ENCODE data around the gene KCNIP4.

KCNIP4 gene

DNA sequence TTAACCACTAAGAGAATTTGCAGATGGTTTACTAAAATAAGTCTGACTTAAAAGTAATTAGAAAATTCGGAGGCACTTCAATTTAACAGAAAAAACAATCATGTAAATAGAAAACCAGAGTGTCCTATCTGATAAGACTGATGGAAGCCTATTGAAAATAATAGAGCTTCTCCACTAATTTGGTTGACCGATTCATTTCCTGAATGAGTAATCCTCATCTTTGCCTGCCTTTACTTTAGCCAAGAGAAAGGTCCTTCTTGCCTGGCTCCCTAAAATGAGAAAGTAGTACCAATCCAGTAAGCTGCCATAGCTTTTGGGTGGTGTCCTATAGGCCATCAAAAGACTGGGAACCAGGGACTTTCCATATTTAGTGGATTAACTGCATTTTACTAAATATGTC is 48.4 kb downstream of the KCNIP4 start:
- no peak for DNase-seq (ENCODE audit: low read depth)

DNA sequence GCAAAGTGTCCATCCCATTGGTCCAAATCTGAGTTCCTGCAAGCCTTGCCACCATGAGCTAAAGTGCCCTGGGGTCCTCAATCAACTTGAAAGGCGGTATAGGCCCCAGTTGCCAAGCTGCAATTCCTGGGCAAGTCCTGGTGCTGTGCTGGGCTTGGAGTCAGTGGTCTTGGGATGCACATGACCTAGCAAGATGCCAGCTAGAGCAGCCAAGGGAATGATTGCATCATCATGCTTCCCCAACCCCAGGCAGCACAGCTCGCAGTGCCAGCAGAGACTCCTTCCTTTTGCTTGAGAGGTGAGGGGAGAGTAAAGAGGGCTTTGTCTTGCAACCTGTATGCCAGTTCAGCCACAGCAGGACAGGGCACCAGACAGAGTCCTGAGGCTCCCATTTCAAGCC is 50.5 kb downstream of the KCNIP4 start:
- DNase-seq (ENCODE audit: low read depth): no peak

DNA sequence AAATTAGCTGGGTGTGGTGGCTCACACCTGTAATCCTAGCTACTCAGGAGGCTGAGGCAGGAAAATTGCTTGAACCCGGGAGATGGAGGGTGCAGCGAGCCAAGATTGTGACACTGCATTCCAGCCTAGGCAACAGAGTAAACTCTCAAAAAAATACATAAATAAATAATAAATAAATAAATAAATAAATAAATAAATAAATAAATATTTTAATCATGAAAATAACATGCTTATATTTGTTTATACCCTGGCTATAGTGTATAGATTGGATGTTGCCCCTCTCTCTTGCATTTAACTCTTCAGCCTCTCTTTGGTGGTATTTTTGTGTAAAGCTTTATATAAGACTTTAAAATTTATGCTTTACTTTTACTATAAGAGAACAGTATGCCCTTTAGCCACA is 51.8 kb downstream of the KCNIP4 start:
- DNase-seq (ENCODE audit: low read depth): no peak

DNA sequence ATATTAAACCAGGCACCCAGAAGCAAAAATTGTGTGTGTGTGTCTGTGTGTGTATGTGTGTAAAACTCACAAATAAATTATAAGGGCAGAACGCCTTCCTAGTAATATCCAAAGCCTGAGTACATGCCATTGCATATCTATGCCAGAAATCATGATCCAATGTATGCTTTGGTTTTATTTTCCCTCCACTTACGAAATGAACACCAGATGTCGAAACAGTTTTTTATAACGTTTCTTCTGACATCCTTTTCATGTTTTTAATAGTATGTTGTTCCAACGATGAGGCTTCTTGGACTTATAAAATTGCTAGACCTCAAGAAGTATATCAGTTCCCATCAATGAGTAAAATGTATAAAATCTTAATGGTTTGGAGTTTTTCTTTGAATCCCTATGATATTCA is 55.4 kb downstream of the KCNIP4 start:
- no peak for DNase-seq (ENCODE audit: low read depth)

DNA sequence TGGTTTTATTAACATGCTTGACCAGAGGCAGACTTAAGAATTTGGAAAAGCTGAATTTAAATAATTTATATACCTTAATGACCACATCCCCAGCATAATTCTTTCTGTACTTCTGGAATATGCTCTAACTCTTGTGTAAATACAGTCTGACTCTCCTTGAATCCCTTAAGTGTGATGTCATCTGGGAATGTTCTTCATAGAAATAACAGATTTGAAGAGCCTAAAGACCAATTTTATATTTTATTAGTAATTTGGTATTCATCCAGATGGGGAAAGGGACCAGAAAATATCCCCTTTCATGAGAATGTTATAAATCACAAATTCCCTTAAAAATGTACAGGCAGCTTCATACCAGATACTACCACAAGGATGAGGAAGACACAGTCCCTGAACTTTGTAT is 58.3 kb downstream of the KCNIP4 start:
- DNase-seq (ENCODE audit: low read depth): no peak

DNA sequence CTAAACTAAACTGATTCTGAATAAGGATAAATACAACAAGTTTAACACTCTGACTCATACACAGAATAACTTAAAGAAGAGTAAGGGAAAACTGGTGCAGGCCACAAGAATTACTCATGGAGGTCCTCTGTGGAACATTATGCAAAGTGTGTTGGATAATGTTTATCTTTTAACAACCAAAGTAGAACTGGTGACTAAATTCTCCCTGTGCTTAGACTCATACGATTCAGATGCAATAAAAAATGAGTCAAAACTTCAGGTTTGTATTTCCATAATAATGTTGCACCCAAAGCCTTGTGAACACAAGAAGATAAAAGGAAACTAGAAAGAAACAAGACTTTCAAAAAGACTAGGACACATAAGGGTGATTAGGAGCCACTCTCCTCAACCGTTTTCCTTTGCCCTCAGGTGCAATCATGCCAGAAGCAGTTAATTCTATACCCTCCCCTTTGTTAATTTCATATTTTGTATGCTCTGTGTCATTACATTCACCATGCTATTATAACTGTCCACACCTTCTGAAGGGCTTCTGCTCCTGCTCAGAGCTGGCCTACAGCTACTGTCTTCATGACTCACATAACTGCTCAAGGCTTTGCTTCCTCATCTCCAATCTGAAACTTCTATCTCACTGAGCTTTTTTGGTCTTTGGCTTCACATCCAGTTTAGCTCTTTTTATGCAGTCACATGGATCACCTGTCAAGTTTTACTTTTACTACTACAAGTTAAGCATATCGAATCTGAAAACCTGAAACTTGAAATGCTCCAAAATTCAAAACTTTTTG is 60.2 kb downstream of the KCNIP4 start:
- no peak for DNase-seq (ENCODE audit: low read depth)

DNA sequence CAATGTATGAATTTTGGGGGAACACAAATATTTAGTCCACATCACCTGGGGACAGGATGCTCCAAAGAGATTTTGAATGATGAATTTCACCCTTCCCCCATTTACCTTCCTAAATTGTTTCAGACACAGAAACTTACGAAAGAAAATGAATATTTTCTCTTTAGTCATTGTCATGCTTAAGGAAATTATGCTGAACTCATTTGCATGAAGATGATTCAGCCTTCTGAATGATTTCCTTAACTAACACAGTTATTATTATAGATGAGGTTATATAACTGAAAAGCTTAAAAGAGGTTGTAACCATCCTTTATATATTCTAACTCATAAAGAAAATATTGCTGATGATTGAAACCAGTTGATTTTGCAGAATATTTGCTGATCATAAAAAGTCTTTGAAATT is 61.1 kb downstream of the KCNIP4 start:
- DNase-seq (ENCODE audit: low read depth): no peak

DNA sequence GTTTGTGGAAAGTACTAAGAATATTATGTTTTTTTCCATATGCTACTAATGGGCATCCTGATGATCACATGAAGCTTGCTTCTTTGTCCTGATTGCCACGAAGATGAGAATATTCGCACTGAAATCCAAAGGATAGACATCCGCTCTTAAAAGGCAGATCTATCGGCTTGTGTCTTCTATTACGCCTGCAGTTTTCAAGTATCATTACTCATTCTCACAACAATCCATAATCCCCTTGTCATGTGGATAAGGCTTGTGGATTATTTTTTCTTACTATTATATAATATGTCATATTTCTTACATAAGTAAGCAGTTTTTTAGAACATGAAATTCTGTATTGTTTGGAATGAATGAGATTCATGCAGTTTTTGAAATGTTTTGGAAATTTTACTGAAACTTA is 62.8 kb downstream of the KCNIP4 start:
- DNase-seq (ENCODE audit: low read depth): no peak

DNA sequence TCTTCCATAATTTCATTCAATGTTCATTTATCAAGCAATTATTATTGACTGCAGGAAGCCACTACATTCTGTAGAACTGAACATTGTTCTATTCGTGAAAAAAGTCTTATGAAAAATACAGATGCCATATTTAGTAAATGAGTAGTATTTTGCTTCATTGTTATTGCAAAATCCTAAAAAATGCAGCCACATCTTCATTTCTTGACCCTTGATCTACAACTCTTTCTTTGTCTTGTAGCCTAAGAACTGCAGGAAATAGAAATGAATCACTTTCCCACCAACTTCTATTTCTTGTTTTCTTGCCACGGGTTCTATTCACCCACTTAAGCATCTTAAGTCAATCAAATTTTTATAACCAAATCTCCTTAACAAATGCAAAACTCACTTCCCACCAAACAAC is 63.3 kb downstream of the KCNIP4 start:
- DNase-seq (ENCODE audit: low read depth): no peak

DNA sequence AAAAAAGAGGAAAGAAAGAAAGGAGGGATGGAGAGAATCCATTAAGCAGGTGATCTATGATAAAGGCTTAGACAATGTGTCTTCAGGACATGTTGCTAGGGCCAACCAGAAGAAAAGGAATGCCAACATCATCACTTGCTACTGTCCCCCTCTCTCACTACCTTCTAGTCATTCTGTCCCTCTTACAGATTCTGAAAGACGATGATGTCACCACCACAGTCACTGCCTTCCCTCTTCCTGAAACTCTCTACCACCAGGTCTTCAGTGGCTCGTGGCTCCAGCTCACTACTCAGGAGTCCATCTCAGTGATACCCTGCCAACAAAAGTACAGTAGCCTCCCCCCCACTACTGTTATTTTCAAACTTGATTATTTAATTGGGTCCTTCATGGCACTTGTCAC is 64.0 kb downstream of the KCNIP4 start:
- DNase-seq (ENCODE audit: low read depth): no peak

DNA sequence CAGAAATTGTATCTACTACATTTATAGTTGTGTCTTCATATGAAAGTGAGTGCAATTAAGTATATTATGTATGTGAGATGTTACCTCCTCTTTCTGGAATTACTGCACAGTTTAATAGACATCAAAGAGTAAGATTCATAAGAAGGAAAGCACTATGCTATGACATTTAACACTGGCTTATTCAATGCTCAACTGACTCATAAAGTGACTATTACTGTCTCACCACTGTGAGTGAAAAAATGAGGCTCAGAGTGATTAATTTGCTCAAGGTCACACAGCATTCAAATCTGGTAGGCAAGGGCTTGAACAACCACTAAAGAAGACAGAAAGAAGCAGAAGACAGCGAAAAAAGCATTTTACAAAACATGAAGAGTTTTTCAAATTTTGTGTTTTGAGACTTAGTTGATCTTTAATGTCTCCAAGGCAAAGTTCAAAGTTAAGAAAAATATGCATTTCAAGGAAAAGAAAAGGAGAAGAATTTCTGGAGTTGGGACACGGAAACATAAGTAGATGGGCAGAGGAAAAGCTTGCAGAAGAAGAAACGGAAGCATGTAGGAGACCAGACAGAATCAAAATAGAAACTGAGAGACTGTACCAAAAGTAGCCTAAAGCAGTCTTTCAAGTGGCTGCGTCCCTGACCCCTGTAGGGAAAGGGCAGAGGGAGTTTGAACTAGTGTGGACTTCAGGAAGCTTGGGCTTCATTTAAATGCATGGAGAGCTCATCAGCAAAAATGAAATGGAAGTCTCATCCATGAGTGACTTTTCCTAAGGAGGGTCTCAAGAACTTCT is 66.3 kb downstream of the KCNIP4 start:
- DNase-seq (ENCODE audit: low read depth): no peak

DNA sequence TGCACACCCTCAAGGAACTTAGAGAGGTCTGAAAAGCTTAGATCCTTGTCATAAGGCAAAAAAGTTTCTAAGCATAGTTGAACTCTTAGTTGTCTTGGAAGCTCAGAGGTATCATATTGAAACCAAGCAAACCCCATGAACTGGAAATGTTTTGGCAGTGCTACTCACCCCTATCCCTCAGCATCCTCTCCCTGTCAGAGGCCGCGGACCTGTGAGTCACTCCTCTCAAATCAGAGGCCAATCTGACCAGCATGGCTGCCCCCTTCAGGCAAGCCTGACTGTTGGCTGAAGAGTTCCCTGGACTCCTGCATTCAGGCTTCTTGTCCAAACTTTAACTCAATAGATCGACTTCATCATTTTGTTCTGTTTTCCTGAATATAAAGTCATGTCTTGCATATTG is 69.4 kb downstream of the KCNIP4 start:
- DNase-seq (ENCODE audit: low read depth): no peak

DNA sequence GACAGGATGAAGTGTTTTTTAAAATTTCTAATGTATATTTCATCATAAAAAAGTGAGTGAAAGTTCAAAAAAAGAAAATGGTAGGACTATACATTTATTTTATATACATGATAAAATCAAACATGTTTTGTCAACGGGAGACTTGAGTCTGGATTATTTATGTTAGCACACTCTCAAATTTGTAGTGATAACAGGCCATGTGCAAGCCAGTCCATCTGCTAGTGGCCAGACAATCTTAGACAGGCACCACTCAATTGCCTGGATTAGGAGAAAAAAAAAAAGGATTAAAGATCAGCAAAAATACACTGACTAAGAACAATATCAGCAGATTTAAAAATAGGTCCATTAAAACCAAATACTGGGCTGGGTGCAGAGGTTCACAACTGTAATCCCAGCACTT is 71.9 kb downstream of the KCNIP4 start:
- DNase-seq (ENCODE audit: low read depth): no peak

DNA sequence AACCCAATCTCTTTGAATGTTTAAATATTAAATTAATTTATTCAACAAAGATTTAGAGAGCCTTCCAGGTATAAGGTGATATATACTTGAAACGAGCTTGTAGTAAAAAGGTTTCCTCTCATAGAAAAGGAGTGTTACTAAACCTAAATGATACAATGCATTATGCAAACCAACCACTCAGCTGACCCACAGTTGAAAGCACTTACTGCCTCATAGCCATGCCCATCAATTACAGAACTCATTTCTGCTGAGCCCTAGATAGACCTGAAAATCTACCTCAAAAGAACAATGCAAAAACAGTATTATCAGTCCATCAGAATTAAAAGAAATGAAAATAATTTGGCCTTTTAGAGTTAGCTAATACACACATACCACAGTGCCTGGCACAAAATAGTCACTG is 75.4 kb downstream of the KCNIP4 start:
- no peak for DNase-seq (ENCODE audit: low read depth)

DNA sequence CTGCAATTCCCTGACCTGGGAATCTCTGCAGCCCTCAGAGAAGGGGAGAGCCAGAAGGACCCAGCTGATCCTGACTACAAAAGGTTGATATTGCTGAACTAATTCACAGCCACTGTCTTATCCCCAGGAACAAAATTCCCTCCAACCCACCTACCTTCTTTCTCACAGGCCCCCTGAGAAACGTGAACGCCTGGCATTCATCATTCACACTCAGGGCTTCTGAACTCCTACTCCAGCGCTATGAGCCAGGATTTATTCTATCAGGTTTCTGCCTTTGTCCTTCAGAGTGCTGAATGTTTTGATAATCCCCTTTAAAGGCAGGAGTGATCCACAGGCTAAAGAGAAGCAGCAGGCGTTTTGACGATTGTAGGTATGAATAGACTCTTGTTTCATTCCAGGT is 76.5 kb downstream of the KCNIP4 start:
- DNase-seq (ENCODE audit: low read depth): no peak

DNA sequence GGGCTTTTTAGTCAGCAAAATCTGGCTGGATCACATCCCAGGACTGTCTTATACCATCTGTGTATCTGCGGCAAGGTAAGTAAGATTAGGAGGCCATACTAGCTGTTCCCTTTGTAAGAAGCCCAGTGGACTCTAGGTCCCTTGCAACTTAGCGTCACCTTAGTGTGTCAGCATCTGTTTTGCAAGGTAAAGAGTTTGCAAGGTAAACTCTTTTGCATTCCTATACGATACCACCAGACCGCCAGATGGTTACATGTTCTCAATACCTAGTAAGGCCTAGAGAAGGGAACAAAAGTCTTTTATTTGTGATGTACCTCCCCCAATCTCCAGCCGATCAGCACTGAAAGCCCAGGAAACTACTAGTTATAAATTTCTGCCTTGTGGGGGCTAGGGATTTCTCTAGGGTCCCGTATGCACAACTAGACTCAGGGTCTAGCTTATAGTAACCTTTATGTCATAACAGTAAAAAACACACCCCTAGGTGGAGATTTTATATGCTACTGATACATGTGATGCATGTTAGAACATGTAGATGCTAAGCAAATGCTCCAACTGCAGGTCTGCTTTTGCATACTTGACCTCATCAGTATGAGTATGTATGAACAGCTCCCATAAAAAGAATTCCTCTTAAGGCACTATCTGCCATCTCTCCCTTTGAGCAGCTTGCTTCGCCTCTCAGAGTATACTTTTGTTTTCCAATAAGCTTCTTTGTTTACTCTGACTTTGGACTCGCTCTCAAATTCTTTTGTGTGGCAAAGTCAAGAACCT is 78.4 kb downstream of the KCNIP4 start:
- no peak for DNase-seq (ENCODE audit: low read depth)

DNA sequence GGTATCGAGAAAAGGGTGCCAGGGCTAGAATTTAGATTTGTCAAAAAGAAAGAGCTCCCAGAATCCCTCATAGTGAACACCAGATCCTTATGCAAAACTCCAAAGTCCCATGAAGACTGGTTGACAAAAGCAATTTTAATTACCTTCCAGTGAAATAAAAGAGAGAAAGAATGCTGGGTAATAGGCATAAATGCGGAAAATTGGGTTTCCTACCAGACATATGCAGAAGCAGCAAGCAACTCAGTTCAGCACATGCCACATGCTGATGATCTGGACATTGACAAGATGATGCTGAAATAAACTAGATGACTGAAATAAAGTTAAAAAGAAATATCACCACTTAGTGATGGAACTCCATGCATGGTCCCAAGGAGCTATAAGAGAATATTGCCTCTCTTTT is 83.9 kb downstream of the KCNIP4 start:
- no peak for DNase-seq (ENCODE audit: low read depth)

DNA sequence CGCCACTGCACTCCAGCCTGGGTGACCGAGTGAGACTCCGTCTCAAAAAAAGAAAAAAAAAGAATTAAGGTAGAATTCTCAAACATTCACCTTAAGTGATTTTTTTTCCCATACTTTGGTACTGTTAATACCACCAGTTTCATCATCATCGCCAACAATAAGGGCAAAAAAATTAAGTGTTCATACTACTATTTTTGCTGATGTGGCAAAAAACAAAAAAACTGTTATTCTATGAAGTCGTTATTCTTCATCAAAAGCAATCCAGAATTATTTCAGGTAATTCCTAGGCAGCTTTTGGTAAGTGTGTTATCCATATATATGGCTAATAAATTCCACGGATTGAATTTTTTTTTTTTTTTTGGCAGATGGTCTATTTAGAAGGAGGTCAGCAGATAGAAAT is 85.7 kb downstream of the KCNIP4 start:
- no peak for DNase-seq (ENCODE audit: low read depth)

DNA sequence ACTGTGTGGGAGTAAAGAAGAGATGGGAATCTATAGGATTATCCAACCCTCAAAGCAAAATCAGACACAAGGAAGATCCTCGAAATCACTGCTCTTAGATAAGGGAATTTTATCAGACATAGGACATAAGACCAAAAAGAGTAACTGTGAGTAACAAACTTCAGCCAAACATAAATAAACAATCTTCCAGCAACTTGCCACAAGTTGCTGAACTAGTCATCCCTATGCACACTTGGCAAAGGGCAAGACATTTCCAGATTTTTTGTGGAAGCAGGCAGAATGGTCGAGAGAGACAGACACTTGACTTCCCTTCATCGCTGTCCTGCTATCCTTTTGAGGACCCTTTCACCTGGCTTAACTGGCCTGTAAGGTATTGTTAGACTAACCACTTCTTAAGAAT is 89.6 kb downstream of the KCNIP4 start:
- no peak for DNase-seq (ENCODE audit: low read depth)

DNA sequence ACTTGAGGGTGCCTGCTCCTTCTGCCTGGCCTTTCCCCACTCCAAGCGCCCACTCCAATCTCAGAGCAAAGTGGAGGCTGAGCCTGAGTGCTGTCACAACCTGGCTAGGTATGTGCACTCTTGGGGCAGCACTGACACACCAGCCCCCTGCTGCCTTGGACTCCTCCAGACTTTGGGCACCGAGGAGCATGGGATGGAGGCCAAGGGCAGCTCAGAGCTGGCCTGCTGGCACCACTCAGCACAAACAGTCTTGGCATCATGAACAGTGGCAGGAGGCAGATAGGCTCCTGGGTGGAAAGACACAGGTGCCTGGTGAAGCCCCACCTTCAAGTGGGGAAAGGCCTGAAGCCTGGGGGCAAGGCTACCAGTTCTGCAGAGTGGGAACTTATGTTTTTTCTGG is 91.8 kb downstream of the KCNIP4 start:
- no peak for DNase-seq (ENCODE audit: low read depth)

DNA sequence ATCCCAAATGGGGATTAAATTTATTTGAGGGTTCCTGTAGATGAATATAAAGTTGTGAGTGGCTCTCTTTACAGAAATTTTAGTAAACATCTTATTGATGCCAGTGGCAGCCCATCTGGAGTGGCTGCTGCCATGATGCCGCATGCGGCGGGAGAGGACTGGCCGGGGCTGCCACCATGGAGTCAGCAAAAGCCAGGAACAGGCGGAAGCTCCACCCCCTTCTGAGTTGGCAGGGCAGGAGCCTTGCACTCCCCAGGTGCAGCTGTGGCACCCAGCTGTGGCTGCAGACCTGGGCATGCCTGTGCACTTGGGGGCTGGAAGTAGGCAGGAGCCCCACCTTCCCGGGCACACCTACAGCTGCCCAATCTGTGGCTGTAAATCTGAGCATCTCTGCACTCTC is 92.3 kb downstream of the KCNIP4 start:
- DNase-seq (ENCODE audit: low read depth): no peak

DNA sequence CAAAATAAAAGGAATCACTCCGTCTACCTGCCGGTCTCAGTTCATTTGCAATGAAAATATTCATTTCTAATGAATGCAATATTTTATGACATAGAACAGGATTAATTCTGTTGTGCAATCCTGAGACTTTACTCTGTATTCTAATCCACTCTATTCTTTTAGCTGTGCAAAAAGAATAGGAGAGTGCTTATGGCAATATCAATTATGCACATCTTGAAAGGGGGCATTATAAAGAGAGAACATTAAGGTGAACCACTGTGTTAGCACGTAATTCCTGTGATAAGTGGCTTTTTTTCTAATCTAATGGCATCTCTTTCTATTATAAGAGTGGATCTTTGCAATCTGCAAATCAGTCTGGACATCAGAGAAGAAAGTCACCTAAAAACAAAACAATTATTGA is 99.5 kb downstream of the KCNIP4 start:
- no peak for DNase-seq (ENCODE audit: low read depth)

DNA sequence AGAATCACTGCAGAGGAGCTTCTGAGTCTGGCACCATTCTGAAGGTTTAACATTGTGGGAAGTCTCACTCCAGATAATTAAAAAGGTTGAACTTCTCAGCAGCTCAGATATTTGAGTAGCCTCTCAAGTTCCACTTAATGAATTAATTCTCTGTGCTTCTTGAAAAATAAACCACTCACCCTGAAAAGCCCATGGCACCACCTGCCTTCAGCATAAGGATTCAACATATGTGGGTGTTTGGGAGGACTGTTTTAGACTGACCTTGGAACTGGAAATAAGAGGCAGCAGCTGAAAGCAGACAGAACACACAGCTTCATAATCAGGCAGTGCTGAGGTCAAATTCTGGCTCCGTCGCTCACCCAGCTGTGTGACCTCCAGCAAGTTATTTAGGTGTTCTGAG is 100.6 kb downstream of the KCNIP4 start:
- DNase-seq (ENCODE audit: low read depth): no peak

Data from stimulated activated CD8-positive, alpha-beta memory T cell treated with anti-CD3 and anti-CD28 coated beads, Interleukin-4, amount 100 ng/mL, for 24 hours (primary cell).